Fibroblast of mammary gland (primary cell): Measurements from ENCODE around the gene XYLT1.

Experiments
- DNase-seq: peaks from one replicate; pipeline ENCODE4 v3.0.0-alpha.2; 2010; ENCODE audit warnings: low read depth
- H3K4me3 ChIP-seq: 2 replicates; pipeline ENCODE4 v1.5.1; 2011; ENCODE audit warnings: low read depth, mild to moderate bottlenecking, low read length, moderate library complexity; ENCODE audit not compliant: control insufficient read depth
- TF ChIP-seq, protein P1 (sequence below): conservative IDR thresholded peaks from 2 replicates; pipeline ENCODE4 v1.5.1; 2011; ENCODE audit warnings: low read depth, low read length, inconsistent platforms; ENCODE audit not compliant: control insufficient read depth, insufficient read depth

XYLT1 gene

DNA sequence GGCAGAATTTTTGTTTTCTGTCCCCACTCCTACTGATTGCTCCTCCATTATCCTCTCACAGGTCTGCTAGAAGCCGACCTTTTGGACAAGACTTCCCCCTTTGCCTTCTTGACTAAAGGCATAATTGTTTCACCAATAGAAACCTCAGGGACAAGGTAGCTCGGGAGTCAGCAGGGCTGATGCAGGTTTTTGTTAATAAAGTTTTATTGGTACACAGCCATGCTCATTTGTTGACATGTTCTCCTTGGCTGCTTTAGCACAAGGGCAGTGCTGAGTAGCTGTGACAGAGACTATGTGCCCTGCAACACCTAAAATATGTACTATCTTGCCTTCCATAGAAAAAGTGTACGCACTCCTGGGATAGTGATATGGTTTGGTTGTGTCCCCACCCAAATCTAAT lies 271.6 kb downstream of the XYLT1 start:
- no peak overlapping the region for H3K4me3 ChIP-seq
- TF ChIP-seq, protein P1, sequence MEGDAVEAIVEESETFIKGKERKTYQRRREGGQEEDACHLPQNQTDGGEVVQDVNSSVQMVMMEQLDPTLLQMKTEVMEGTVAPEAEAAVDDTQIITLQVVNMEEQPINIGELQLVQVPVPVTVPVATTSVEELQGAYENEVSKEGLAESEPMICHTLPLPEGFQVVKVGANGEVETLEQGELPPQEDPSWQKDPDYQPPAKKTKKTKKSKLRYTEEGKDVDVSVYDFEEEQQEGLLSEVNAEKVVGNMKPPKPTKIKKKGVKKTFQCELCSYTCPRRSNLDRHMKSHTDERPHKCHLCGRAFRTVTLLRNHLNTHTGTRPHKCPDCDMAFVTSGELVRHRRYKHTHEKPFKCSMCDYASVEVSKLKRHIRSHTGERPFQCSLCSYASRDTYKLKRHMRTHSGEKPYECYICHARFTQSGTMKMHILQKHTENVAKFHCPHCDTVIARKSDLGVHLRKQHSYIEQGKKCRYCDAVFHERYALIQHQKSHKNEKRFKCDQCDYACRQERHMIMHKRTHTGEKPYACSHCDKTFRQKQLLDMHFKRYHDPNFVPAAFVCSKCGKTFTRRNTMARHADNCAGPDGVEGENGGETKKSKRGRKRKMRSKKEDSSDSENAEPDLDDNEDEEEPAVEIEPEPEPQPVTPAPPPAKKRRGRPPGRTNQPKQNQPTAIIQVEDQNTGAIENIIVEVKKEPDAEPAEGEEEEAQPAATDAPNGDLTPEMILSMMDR: no peak
- no peak for DNase-seq

DNA sequence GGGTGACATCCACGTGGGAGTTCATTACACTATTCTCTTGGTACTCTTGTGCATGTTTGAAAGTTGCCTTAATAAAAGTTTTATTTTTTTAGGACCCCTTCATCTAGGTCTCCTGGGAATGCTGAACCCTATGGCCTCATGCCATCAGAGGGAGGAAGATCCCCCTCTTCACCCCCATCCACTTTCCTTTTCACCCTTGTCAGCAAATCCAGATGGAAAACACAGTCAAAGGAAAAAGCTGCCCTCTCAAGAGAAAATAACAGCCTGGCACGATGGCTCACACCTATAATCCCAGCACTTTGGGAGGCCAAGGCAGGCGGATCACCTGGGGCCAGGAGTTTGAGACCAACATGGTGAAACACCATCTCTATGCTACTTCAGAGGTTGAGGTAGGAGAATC lies 274.2 kb downstream of the XYLT1 start:
- H3K4me3 ChIP-seq: no peak overlapping the region
- TF ChIP-seq, protein P1: no peak
- DNase-seq: no peak

DNA sequence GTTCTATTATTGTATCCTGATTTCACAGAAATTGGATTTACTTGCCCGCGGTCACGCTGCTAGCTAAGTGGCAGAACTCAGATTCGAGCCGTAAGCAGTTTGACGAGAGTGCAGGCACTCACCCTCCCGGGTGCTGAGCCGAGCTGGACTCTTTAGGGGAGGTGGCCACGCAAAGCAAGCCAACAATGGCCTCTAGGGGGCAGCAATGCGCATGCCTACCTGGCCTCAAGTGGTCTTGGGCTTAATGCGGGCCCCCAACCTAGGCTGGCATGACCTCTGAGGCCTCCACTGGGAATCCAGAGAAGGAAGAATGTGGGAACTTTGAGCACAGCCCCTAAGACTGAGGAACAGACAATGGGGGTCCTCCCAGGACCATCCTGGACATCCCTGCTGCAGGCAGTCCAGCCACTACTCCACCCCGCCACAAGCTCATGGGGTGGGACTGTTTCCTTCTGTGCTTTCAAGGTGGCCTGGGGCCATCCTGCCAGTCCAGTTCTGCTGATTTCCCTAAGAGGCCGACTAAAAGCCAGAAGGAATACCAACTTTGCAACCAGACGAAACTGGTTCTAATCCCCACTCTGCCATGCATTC lies 276.5 kb downstream of the XYLT1 start:
- peak; percentile 51 for DNase-seq
- TF ChIP-seq, protein P1: peak; percentile 71
- H3K4me3 ChIP-seq: no peak overlapping the region

DNA sequence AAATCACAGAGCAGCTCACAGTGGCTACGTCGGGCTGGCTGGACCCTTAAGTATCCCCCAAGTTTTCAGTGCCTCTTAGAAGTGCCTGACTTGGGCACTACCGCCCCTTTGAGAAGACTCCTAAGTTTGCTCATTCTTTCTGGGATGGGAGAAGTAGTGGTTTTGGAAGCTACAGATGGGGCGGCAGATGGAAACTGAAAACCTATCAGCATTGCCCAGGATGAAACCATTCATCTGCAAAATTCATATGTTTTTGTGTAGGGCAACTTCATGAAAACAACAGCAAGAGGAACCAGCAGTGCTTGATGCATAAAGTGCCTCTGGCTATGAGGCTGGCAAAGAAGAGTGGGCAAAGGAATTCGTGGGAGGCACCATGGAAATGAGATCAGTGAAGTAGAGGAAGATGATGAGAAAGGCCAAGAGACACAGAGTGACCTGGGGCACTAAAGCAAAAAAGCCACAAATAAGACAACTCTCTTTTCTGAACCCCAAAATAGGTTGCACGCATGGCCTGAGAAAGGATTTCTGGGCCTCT lies 277.1 kb downstream of the XYLT1 start:
- no peak for DNase-seq
- no peak overlapping the region for H3K4me3 ChIP-seq
- TF ChIP-seq, protein P1: no peak

DNA sequence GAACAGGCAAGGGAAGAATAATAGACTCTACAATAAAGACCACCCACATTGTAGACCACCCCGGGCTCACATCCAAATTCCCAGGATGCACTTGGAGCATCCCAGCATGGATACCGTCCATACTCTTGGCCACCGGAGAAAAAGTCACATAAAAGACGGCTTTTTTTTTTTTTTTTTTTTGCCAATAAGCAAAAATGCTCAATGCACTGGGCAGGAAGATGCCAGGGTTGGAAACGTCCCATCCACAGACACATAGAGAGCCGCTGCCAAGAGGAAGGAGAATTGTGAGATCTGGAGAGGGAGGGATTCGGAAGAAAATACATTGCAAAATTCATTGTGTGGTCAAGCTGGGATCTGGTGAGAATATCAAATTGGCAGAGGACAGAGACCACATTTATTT lies 286.7 kb downstream of the XYLT1 start:
- no peak for DNase-seq
- TF ChIP-seq, protein P1: no peak

DNA sequence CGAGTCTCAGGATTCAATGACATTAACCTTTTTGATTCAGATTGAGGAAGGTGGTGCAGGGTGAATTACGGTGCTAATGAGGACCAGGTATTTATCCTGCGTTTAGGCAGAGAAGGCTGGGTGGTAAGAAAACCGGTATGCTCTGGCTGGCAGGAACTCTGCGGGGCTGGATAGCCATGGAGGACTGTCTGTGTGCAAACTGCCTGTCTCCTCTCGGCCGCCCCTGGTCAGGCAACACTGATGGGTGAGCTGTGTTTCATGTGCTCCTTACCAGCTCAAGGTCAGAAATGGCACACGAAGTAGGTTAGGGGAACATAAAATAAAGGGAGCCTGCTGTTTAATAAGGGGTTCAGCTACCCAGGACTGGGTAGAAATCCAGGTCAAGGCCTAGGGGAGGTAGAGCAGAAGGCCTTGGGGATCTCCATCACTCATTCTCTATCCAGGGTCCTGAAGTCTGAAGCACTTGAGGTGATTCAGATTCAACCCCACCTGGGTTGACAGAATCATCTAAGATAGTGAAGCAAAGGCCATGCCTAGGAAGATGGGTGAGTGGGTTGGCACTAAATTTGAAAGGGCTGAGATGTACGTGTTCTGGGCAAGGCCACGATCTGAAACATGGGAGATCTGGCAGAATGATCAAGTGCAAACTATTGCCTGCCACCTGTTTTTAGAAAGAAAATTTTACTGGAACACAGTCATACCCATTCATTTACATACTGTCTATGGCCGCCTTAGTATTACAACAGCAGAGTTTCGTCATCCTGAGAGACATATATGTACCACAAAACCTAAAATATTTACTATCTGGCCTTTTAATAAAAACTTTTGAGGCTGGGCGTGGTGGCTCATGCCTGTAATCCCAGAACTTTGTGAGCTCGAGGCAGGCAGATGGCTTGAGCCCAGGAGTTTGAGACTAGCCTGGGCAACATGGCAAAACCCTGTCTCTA lies 292.5 kb downstream of the XYLT1 start:
- TF ChIP-seq, protein P1: no peak
- DNase-seq: peak; percentile 25
- H3K4me3 ChIP-seq: no peak overlapping the region

More for the DNA sequence above, 286.7 kb downstream of the XYLT1 start:
- no peak overlapping the region for H3K4me3 ChIP-seq
